Neural cell (in vitro differentiated cells): ENCODE data around the gene GLRX. TPM values are rescaled to one million over a fixed set of nuclear protein-coding genes. Genes with fewer than 3 reads are reported as not detected.

ENCODE experiments used
- H2AFZ ChIP-seq: fragments of 200-600, 300-800 bp; sonication (generic), shearing (Covaris generic); 2 replicates; pipeline ENCODE4 v1.6.0; 2014; ENCODE audit warnings: low read depth, mild to moderate bottlenecking, antibody characterized with exemption, low read length, moderate library complexity
- H3F3A ChIP-seq: fragments of 200-600 bp; shearing (Covaris generic); 2 replicates; pipeline ENCODE4 v1.6.1; 2016; ENCODE audit warnings: mild to moderate bottlenecking, moderate library complexity, mixed read lengths, antibody characterized with exemption, low read length; ENCODE audit not compliant: insufficient read depth, poor library complexity, severe bottlenecking
- H3K27ac ChIP-seq: fragments of 200-600, 300-800 bp; sonication (generic), shearing (Covaris generic); 2 replicates; pipeline ENCODE4 v1.5.1; 2014; ENCODE audit warnings: mild to moderate bottlenecking, low read length, moderate library complexity
- H3K27me3 ChIP-seq: fragments of 300-800, 200-600 bp; sonication (generic), shearing (Covaris generic); 2 replicates; pipeline ENCODE4 v1.6.0; 2014; ENCODE audit warnings: mild to moderate bottlenecking, low read depth, low read length, moderate library complexity; ENCODE audit not compliant: insufficient read depth
- H3K36me3 ChIP-seq: fragments of 300-800, 200-600 bp; sonication (generic), shearing (Covaris generic); 2 replicates; pipeline ENCODE4 v1.5.1; 2014; ENCODE audit warnings: mild to moderate bottlenecking, antibody characterized with exemption, low read length, moderate library complexity; ENCODE audit not compliant: insufficient read depth
- H3K4me2 ChIP-seq: fragments of 300-800, 200-600 bp; sonication (generic), shearing (Covaris generic); 2 replicates; pipeline ENCODE4 v1.6.0; 2014; ENCODE audit warnings: mild to moderate bottlenecking, low read length
- H3K4me3 ChIP-seq: fragments of 300-800, 200-600 bp; sonication (generic), shearing (Covaris generic); 2 replicates; pipeline ENCODE4 v1.5.1; 2014; ENCODE audit warnings: mild to moderate bottlenecking, low read length, moderate library complexity
- H3K79me2 ChIP-seq: fragments of 200-600 bp; shearing (Covaris generic); replicated peaks from 2 replicates; pipeline ENCODE4 v1.6.0; 2014; ENCODE audit warnings: mild to moderate bottlenecking, low read length, moderate library complexity; ENCODE audit not compliant: insufficient read depth
- H3K9ac ChIP-seq: fragments of 300-800, 200-600 bp; sonication (generic), shearing (Covaris generic); 2 replicates; pipeline ENCODE4 v1.6.1; 2016; ENCODE audit warnings: mild to moderate bottlenecking, low read length, mixed read lengths
- H3K9me2 ChIP-seq: fragments of 200-600 bp; shearing (Covaris generic); 2 replicates; pipeline ENCODE4 v1.6.1; 2016; ENCODE audit warnings: mild to moderate bottlenecking, low read length, mixed read lengths; ENCODE audit not compliant: insufficient read depth
- H3K9me3 ChIP-seq: fragments of 200-600, 300-800 bp; sonication (generic), shearing (Covaris generic); 2 replicates; pipeline ENCODE4 v1.6.1; 2016; ENCODE audit warnings: mild to moderate bottlenecking, mixed run types, low read length, moderate library complexity, mixed read lengths
- H4K20me1 ChIP-seq: fragments of 200-600 bp; shearing (Covaris generic); 2 replicates; pipeline ENCODE4 v1.6.1; 2016; ENCODE audit warnings: mild to moderate bottlenecking, mixed run types; ENCODE audit not compliant: insufficient read depth
- CTCF ChIP-seq: fragments of 450-650 bp; IDR thresholded peaks from 2 replicates; pipeline ENCODE4 v1.5.1; 2014; ENCODE audit warnings: antibody characterized with exemption, mild to moderate bottlenecking, moderate library complexity; ENCODE audit not compliant: poor library complexity, severe bottlenecking
- EP300 ChIP-seq: fragments of 450-650 bp; conservative IDR thresholded peaks from 2 replicates; pipeline ENCODE4 v1.6.1; 2014; ENCODE audit warnings: antibody characterized with exemption, mild to moderate bottlenecking, moderate library complexity; ENCODE audit not compliant: poor library complexity, severe bottlenecking
- EZH2 ChIP-seq: fragments of 200-600, 300-800 bp; shearing (Covaris generic), sonication (generic); IDR thresholded peaks from 2 replicates; pipeline ENCODE4 v1.6.1; 2014; ENCODE audit warnings: antibody characterized with exemption, low read length, borderline replicate concordance, mild to moderate bottlenecking; ENCODE audit not compliant: insufficient read depth, poor library complexity, severe bottlenecking
- MXI1 ChIP-seq: fragments of 450-650 bp; conservative IDR thresholded peaks from 2 replicates; pipeline ENCODE4 v1.6.1; 2014; ENCODE audit warnings: antibody characterized with exemption, mild to moderate bottlenecking; ENCODE audit not compliant: poor library complexity, severe bottlenecking
- POLR2AphosphoS5 ChIP-seq: IDR thresholded peaks from 2 replicates; pipeline ENCODE4 v1.6.1; 2012
- RAD21 ChIP-seq: fragments of 450-650 bp; conservative IDR thresholded peaks from 2 replicates; pipeline ENCODE4 v1.6.1; 2014; ENCODE audit warnings: antibody characterized with exemption, mild to moderate bottlenecking, moderate library complexity
- SMC3 ChIP-seq: fragments of 450-650 bp; conservative IDR thresholded peaks from 2 replicates; pipeline ENCODE4 v1.6.1; 2014; ENCODE audit warnings: antibody characterized with exemption, mild to moderate bottlenecking, moderate library complexity; ENCODE audit not compliant: poor library complexity
- TAF1 ChIP-seq: IDR thresholded peaks from 2 replicates; pipeline ENCODE4 v1.6.1; 2012; ENCODE audit warnings: low read depth
- polyA plus RNA-seq: library from polyadenylated mRNA; depleted of rRNA; stranded (reverse); fragments of >200 nt; gene quantifications from 2 replicates; pipeline ENCODE4 v1.2.3, GENCODE V29; 2014
- TF ChIP-seq, protein P1 (sequence below): IDR thresholded peaks from 2 replicates; pipeline ENCODE4 v1.6.1; 2012; ENCODE audit warnings: borderline replicate concordance

Gene GLRX
- polyA plus RNA-seq, 1 donor from 2014 or later, result 54.0 TPM

- Histone ChIP-seq H3K79me2 (no peaks in the 10 kb centered on the region), H3K9me2 (no peaks in the 10 kb centered on the region), H3K27me3 (no peaks in the 10 kb centered on the region), H3K27ac (no peak overlapping the region), H3K4me3 (no peak overlapping the region), H3K36me3 (no peaks in the 10 kb centered on the region), H3K4me2 (no peak overlapping the region), H4K20me1 (no peaks in the 10 kb centered on the region), H2AFZ (no peak overlapping the region), H3F3A (no peaks in the 10 kb centered on the region), H3K9me3 (no peaks in the 10 kb centered on the region), H3K9ac (no peak overlapping the region)
- TF ChIP-seq TAF1 (no peak), MXI1 (no peak), SMC3 (no peak), RAD21 (no peak)
- TF ChIP-seq, protein P1, sequence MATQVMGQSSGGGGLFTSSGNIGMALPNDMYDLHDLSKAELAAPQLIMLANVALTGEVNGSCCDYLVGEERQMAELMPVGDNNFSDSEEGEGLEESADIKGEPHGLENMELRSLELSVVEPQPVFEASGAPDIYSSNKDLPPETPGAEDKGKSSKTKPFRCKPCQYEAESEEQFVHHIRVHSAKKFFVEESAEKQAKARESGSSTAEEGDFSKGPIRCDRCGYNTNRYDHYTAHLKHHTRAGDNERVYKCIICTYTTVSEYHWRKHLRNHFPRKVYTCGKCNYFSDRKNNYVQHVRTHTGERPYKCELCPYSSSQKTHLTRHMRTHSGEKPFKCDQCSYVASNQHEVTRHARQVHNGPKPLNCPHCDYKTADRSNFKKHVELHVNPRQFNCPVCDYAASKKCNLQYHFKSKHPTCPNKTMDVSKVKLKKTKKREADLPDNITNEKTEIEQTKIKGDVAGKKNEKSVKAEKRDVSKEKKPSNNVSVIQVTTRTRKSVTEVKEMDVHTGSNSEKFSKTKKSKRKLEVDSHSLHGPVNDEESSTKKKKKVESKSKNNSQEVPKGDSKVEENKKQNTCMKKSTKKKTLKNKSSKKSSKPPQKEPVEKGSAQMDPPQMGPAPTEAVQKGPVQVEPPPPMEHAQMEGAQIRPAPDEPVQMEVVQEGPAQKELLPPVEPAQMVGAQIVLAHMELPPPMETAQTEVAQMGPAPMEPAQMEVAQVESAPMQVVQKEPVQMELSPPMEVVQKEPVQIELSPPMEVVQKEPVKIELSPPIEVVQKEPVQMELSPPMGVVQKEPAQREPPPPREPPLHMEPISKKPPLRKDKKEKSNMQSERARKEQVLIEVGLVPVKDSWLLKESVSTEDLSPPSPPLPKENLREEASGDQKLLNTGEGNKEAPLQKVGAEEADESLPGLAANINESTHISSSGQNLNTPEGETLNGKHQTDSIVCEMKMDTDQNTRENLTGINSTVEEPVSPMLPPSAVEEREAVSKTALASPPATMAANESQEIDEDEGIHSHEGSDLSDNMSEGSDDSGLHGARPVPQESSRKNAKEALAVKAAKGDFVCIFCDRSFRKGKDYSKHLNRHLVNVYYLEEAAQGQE, result no peak
Measured at GRCh38 chr5:95799191-95799835, 23.2 kb downstream of the GLRX start.

- H3K9me2 ChIP-seq, result no peaks in the 10 kb centered on the region
- TF ChIP-seq, protein P1, result no peak
- TF ChIP-seq RAD21, result no peak
- no peak for TF ChIP-seq EZH2
- TF ChIP-seq SMC3, result no peak
- TF ChIP-seq EP300, result no peak
- no peak for TF ChIP-seq TAF1
- TF ChIP-seq POLR2AphosphoS5, result no peak
- no peak for TF ChIP-seq MXI1
- TF ChIP-seq CTCF, result no peak
- H3F3A ChIP-seq, result no peaks in the 10 kb centered on the region
- no peaks in the 10 kb centered on the region for H3K27me3 ChIP-seq
- H3K9ac ChIP-seq, result no peak overlapping the region
- H4K20me1 ChIP-seq, result no peaks in the 10 kb centered on the region
- H3K4me2 ChIP-seq, result no peak overlapping the region
- no peaks in the 10 kb centered on the region for H3K79me2 ChIP-seq
- H3K4me3 ChIP-seq, result no peak overlapping the region
- no peak overlapping the region for H3K27ac ChIP-seq
- no peaks in the 10 kb centered on the region for H3K9me3 ChIP-seq
- no peak overlapping the region for H2AFZ ChIP-seq
- no peaks in the 10 kb centered on the region for H3K36me3 ChIP-seq
Measured at GRCh38 chr5:95798545-95798944, 24.0 kb downstream of the GLRX start.
